HG03066 (cell line): Measurements from ENCODE around the gene MID1.

Experiments
- ATAC-seq: cut with Tn5 transposase; IDR thresholded peaks from one replicate; pipeline ENCODE4 v1.9.1; 2021; ENCODE audit warnings: low read depth; ENCODE audit not compliant: unreplicated experiment

The MID1 gene

DNA sequence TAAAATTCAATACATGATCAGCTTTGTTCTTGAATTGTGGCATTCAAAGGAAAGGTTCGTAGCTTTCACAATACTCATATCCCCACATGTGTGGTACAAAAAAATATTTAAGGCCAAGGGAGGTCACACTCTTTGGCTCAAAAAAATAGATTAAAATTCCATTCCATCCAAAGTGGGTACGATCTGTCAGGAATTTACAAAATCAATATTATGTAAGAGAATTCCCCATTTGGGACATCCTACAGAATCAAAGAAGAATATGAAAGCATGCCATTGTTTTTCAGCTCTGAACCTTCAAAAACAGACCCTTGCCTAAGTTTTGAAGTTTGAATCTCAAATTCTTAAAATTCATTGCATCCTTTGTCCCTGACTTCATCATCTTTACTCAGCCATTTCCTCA, 85.8 kb downstream of the MID1 start:
- no peak for ATAC-seq

DNA sequence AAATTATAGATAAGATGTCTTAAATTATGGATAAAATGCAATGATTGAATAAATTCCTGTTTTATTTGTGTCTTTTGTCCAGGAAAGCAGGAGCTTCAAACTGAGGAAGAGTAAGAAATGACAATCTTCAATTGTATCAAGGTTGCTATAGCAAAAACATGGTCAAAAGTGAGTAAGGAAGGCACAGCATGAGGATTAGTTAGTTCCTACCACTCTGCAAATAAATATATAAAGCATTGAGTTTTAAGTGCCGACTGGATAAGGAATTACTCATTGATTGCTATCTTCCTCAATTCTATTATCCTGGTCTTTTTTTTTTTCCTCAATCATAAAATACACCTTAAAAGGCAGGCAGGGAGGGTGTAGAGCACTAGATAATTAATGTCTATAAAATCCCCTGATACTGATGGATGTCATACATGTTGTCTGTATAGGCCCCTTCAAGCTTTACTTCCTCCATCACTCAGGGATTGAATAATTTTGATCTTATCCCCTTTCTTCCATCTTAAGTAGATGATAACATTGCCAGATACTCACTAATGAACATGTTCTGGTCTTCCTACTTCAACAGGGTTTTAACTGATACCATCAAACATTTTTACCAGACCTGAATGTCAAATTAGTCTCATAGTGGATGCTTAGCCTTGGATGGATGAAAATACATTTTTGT, 86.6 kb downstream of the MID1 start:
- no peak for ATAC-seq

DNA sequence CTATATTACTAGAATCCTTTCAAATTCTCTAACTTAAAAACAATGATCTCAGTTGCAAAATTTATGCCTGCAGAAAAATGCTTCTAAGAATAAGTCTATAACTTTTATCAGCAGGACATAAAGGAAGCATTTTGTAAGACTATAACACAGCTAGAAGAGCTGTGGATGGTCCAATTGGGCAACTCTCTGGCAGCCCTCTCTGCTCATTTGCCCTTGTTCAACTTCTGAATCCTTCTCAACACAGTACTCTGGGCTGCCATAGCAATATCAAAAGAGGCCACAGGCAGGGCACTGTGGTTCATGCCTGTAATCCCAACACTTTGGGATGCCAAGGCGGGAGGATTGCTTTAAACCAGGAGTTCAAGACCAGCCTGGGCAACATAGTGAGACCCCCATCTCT, 88.5 kb downstream of the MID1 start:
- ATAC-seq = no peak

DNA sequence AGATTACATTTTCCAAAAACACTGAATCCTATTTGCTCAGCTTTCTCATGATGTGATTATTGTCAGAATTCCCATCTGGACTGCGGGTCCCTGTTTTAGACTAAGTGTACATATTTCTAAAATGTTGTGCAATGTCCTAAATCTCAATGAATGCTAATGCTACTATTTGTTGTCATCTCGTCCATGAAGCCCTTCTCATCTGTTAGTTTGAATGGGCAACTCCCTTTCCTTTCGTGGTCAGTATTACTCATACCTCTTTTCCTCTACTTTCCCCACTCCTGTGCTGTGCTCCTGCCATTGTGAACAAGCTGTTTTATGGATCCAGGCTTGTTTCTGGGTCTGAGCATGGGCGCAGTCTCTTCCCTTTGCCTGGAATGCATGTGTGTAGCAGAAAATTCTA, 91.0 kb downstream of the MID1 start:
- ATAC-seq = no peak

DNA sequence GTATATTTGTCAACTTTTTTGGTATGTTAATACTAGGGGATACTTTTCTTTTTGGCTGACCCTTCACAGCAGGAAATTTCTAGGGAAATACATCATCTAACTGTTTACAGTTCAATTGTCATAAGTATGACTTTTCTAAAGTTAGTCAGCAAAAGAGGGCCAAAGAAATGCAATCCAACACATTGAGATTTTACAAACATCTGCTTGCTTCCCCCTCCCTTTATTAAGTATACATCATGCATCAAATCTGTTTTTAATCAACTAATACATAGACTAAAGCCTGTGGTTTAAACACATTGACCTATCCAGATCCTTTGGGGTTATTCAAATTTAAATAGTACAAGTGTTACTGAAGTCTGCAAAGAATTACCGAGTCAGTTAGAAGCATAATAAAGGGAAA, 93.9 kb downstream of the MID1 start:
- no peak for ATAC-seq

DNA sequence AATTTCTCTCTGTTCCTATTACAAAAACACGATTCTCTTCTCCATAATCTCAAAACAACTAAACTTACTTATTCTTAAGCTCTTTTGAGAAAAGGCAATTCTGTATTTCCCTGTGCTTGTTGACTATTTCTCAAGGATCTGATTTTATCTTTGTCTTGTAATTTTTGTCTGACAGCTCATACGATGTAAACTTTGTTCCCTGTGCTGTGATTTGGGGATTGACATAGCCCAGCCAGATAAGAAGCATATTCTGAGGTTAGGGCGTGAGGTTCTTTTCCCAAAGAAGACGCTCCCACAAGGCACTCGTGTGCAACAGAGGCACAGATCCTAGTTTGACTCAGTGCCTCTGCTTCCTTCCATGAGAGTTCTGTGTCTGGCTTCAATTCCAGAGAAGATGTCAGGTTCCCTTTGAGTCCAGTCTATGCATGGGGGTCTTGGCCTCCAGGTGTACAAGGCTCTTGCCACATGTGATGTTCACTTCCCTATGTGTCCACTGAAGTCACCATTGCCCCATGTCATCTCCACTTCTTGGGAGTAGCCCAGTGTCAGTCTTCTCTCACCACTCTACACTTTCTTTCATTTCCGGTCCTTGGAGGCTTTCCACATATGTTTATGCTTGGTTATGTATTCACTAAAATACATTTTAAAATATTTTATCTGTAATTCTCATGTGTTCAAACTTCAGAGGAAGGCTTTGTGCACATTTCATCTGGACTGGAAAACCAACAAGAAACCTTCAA, 94.8 kb downstream of the MID1 start:
- ATAC-seq = no peak

DNA sequence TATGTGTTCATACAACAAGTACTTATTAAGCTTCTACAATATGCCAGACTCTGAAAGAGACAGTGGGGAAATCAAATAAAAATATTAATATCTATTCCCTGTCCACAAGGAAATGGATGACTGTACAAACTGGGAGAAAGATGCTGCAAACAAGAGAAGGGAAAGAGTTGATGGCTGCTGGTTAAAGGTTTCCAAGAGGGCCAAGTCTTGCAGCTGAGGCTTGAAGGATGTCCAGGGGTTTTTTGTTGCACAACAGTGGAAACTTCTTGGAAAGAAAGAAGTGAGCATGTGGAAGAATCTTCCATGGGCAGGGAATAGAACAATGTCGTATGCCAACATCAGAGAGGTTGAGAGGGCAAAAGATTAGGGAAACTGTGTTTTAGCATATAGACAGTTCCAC, 95.8 kb downstream of the MID1 start:
- ATAC-seq = no peak

DNA sequence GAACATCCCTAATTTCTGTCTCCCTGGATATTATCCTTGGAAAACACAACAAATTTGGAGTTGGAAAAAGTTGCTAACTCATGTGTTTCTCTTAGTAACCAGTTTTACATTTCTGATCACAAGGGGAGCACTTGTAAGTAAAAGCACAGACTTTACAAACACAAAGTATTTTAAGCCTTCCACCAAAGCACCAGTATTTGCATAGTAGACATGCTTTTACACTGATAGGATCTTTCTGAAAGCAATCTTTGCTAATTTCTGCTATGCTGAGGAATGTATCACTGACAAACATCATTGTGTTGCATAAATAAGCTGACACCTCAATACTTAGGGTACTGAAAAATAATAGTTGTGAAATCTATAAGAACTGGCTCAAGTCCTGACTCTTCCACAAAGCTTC, 100.6 kb downstream of the MID1 start:
- ATAC-seq = no peak

DNA sequence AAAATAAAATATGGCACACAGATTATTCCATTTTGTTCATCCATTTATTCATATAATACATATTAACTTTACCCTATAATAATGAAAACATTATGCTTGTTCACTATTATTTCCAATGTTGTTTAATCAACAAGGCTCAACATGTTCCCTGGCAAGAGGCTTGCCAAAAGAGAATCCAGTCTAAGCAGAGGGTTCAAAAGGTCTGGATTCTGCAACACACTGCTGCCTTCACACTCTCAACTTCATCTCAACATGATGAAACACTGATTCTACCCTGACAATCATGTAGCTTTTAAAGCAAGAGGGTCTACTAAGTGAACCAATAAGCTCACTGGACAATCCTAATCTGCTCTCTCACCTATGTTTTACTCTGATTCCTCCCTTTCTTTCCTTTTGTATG, 101.1 kb downstream of the MID1 start:
- ATAC-seq = no peak

DNA sequence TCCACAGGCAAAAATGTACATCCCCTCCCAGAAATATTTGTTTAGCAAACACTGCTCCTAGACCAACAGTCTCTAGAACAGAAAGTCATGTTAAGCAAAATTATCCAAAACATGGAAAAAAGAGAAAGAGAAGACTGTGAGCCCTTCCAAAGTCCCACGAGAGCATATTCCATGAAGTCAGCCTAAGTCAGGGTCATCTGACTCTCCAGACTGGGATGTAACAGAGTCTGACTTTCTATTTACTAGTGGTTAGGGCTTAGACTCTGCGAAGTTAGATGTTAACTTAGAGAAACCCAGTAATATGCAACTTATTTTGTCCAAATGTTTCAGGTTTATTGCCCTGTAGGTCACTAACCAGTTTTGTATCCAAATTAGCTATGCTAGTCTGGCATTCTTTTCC, 102.3 kb downstream of the MID1 start:
- ATAC-seq = no peak

DNA sequence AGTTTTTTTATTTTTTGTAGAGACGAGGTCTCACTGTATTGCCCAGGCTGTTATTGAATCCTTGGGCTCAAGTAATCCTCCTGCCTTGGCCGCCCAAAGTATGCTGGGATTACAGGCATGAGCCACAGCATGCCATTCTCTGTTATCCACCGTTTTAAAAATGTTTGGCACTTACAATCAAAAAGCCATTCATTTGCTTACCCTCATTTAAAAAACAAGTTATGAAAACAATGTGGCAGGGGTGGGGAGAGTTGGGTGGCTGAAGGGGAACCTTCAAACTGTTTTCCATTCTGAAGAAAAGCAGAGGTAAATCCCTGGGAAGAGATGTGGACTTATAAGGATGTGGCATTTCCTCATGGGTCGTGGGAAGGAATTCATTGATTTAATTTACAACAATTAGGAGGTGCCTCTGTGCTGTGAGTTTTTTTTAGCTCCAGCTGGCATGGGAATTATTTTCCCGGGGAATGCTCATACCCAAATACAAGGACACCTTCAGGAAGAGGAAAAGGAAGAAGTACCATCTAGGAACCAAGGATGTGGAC, 103.5 kb downstream of the MID1 start:
- no peak for ATAC-seq

DNA sequence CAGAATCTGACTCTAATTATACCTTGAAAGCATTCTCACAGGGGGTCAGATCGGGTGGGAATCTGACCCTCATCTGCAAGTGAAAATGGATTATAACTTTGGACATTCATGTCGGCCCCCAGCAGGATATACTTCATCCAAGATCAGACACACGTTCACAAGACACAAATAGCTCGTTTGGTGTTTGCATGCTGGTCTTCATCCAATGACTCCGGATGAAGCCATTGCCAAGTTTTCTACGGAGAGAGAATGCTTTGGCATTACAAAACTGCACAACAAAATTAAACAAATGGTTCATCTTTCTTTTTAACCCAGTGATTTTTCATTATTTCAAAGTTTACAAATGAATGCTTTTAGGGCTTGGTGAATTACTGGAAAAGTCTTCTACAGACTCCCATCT, 105.5 kb downstream of the MID1 start:
- no peak for ATAC-seq

DNA sequence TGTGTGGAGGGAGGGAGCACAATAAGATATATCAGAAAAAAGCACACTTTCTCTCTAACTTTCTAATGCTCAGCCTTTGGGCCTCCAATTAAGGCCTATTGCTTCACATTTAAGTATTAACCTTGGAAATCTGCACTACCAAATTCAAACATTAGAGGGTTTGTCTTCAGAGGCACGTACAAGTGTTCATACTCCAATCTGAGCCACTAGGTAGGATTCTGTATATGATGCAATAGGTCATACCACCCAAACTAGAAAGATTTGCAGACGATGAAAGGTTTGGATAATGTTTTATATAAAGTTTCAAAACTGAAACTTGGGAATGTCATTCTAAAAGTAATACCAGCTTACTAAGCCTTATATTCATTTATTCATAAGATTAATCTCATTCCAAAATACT, 106.4 kb downstream of the MID1 start:
- no peak for ATAC-seq

DNA sequence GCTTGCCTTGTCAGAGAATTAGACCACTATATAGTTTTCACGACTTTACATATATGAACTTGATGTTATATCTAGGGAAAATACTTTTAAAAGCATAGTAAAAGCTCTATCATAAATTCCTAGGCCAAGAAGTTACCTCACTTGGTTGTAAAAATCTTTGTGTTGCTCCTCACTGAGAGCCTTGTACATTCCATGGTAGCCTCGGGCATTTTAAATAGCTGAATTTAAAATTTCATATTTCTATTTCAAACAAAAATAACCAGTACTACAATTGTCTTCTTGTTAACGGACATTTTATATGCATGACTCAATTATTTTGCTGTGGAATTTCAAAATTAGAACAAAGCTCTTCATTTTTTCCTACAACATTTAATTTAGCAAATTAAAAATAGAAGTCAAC, 107.6 kb downstream of the MID1 start:
- no peak for ATAC-seq

DNA sequence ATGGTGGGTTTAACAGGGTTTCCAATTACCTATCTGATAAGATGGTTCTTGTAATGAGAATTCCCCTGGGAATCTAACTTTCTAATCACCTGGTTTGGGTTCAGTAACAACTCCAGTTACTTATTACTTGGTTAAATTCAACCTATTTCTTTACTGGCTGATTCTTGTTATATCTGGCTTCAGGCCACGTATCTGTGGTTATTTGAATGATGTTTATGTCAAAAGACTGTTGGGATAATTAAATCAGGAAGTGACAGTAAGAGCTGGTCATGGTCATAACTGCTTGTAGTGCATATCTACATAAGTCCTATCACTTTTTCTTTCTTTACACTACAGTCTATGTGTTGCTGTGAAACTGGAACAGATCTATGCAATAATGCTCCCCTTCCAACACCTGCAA, 108.1 kb downstream of the MID1 start:
- ATAC-seq = no peak

DNA sequence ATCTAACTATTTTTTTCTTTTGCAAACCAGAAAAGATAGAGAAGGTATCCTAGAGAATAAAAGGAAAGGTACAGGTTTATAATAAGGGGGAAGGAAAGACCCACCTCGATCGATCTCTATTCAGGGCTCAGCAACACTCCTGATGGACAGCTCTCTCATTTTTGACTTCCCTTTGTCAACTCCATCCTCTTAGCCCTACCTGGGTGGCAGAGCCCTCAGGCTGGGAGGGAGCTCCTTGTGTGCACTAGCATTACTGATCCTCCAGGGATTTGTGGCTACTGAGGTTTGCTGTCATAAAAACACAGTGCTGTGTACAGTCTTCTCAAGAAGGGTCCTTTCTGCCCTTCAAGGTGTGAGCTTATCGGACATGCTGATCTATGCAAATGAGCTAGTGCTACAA, 111.0 kb downstream of the MID1 start:
- no peak for ATAC-seq

DNA sequence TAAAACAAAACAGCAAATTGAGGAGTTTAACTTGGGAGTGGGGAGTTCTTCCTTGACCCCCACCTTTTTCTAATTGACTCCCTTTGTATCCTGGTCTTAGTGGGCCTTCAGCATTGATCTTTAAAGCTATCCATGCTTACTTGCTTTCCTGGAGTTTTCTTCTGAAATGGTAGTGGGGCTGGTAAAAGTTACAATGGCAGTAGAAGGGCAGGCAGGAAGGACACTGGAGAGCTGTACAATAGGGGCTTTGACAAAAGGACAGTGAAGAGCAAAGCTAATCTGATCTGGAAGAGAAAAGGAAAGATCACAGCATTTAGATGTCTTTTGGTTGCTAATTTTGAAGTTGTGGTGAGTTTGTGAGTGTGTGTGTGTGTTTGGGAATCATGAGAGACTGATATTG, 111.5 kb downstream of the MID1 start:
- no peak for ATAC-seq

DNA sequence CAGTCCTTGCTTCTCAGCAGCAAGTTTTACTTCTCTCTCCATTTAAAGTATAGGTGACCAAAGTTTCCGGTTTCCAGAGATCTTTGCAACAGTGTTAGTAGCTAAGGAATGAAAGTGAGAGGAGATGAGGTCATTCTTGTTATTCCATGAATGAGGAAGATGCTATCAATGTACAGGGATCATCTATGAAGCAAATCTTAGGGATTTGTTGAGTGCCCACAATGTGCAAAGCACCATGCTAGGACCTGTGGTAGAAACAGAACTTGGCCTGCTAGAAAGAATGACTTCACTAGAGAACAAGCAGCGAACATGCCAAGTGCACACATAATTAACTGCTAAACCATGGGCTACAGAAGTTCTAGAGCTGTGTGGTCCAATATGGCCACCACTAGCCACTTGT, 112.5 kb downstream of the MID1 start:
- ATAC-seq = no peak

DNA sequence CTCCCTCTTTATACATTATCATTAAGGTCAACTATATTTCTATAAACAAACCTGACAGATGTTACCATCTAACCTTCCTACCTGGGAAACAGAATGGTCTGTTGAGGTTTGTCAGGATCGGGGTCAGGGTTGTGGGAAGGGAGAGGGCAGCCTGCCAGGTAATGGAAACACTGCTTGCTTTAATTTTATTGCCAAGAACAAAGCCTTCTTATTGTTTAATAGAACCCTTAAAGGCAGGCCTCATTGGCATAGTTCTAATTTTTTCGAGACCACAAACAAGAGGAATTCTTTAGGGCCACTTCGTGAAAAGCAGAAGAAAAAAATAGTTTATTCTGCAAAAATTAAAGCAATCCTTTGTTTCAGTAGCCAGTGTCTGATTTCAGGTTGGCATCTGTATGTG, 113.2 kb downstream of the MID1 start:
- no peak for ATAC-seq

DNA sequence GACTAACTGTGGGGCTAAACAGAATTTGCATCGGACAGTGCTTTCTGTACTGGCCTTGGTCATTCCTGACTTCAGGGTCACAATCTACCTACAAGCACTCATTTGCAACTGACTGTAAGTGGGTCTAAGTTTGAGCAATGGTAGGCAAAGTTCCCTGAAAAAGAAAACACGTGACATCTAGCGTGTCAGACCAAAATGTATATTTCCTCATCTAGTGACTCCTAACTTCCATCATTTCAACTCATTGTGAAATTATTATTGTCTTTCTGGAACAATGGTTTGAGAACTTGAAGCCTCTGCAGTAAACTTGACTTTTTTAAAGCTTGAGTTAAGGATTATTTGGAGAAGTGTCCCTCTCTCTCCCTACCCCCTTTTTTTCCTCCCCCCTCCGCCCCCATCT, 113.6 kb downstream of the MID1 start:
- ATAC-seq = no peak

DNA sequence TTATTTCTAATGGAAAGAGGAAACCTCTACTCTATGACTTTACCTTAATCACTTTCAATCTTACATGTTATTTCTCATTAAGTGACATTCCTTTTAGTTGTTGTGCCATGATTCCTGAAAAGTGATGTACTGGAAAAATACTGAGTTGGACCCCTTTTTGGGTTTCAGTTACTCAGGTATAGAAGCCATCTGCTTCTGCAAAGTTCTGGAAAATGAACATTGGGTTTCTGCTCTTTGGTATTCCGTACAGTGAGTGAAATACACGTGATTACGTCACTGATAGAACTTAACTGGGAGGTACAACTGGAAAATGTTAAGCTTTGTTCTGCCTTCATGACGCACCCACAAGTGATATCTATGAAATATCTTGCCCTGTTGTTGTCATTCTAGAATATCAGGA, 114.7 kb downstream of the MID1 start:
- no peak for ATAC-seq

DNA sequence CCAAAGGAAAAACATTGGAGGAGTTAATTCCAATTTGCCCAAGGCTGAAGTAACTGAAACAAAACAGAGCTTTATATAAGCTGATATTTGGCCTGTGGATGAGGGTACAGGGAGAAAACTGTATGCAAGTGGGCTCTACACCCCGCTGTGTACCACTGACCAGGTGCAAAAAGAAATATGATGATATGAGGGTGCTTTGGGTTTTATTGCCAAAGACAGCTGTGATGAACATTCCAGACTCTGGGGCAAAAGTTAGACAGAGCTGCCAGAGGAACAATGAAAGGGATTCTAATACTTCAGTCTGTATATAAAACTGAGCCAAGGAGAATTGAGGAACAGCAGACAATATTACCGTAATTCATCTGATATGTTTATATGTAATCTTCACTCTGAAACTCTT, 117.4 kb downstream of the MID1 start:
- ATAC-seq = no peak
